Measurements from ENCODE around the gene TEX48. TPM values are rescaled to one million over a fixed set of nuclear protein-coding genes. Genes with fewer than 3 reads are reported as not detected.

TEX48 gene
- polyA plus RNA-seq, 1 of the 3 experiments (the other 2 are of a cell fraction): 0.46 TPM

DNA sequence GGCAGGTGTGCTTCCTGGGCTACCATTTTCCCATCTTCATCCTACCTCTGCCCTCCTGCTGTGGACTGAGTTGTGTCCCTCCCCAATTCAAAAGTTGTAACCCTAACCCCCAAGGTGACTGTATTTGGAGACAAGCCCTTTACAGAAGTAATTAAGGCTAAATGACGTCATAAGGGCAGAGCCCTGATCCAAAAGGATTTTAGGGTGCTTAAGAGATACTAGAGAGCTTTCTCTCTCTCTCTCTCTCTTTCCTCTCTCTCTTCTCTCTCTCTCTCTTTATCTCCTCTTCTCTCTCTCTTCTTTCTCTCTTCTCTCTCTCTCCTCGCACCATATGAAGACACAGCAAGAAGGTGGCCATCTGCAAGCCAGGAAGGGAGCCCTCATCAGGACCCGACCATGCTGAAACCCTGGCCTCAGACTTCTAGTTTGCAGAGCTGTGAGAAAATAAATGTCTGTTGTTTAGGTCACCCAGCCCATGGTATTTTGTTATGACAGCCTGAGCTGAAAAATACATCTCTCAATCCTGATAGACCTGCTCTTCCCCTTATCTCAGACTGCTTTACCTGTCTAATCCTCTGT, 36.0 kb upstream of the TEX48 start (continued):
- TF ChIP-seq, protein P1, sequence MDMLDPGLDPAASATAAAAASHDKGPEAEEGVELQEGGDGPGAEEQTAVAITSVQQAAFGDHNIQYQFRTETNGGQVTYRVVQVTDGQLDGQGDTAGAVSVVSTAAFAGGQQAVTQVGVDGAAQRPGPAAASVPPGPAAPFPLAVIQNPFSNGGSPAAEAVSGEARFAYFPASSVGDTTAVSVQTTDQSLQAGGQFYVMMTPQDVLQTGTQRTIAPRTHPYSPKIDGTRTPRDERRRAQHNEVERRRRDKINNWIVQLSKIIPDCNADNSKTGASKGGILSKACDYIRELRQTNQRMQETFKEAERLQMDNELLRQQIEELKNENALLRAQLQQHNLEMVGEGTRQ (IDR thresholded peaks at IDR 0.05; ENCODE audit: borderline replicate concordance, low read depth, low read length): no peak
- TF ChIP-seq GATA2 (CRISPR knock-in tag; IDR thresholded peaks at IDR 0.05) (no peak), NFIC (IDR thresholded peaks at IDR 0.05; ENCODE audit: borderline replicate concordance) (no peak), NRF1 (IDR thresholded peaks at IDR 0.05; ENCODE audit: low read depth, low read length) (no peak)

DNA sequence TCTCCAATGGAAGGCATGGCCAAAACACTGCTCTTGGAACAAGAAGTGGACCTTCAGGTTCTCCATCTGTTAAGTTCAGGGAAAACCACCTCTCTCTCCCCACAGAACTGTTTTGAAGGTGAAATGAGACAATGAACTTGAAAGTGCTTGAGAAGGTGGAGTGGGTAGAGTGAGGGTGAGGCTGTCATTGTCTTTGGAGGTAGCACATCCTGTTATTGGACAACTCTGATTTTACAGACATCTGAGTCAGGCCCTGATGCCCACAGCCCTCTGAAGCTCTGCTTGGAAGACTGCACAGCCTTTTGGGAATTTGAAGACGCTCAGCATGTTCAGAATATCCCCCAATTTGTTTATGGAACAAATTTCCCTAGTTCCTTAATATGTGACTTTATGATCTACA, 27.6 kb upstream of the TEX48 start:
- H3K9me3 ChIP-seq: no peaks in the 10 kb centered on the region
- no peak overlapping the region for H3K4me2 ChIP-seq
- no peaks in the 10 kb centered on the region for H3F3A ChIP-seq (replicated peaks; ENCODE audit: insufficient read depth)
- H3K27ac ChIP-seq (ENCODE audit: low read depth in 2 of 2, low read length in 1 of 2): no peak overlapping the region
- no peak overlapping the region for H3K4me3 ChIP-seq (ENCODE audit: low read depth in 2 of 2, low read length in 1 of 2)
- H3K79me2 ChIP-seq (ENCODE audit: insufficient read depth): no peaks in the 10 kb centered on the region
- no peaks in the 10 kb centered on the region for H3K36me3 ChIP-seq (replicated peaks in 1 of 2; ENCODE audit: control insufficient read depth in 1 of 2, insufficient read depth in 2 of 2, low read length in 1 of 2)
- H3K9ac ChIP-seq: no peak overlapping the region
- TF ChIP-seq RFX5 (IDR thresholded peaks at IDR 0.05; ENCODE audit: low read length): no peak
- TF ChIP-seq GABPA (IDR thresholded peaks at IDR 0.05; ENCODE audit: low read depth): no peak
- TF ChIP-seq, protein P2, sequence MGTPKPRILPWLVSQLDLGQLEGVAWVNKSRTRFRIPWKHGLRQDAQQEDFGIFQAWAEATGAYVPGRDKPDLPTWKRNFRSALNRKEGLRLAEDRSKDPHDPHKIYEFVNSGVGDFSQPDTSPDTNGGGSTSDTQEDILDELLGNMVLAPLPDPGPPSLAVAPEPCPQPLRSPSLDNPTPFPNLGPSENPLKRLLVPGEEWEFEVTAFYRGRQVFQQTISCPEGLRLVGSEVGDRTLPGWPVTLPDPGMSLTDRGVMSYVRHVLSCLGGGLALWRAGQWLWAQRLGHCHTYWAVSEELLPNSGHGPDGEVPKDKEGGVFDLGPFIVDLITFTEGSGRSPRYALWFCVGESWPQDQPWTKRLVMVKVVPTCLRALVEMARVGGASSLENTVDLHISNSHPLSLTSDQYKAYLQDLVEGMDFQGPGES (IDR thresholded peaks at IDR 0.05; ENCODE audit: low read depth, low read length): no peak
- no peak for TF ChIP-seq GATA2 (CRISPR knock-in tag; IDR thresholded peaks at IDR 0.05)
- no peak for TF ChIP-seq POLR2AphosphoS5 (IDR thresholded peaks at IDR 0.05; ENCODE audit: low read depth, low read length)
- no peak for TF ChIP-seq FOXJ3 (CRISPR knock-in tag; IDR thresholded peaks at IDR 0.05)
- no peak for TF ChIP-seq MEF2A (IDR thresholded peaks at IDR 0.05; ENCODE audit: borderline replicate concordance, low read depth)
- no peak for TF ChIP-seq NFIC (IDR thresholded peaks at IDR 0.05; ENCODE audit: borderline replicate concordance)
- TF ChIP-seq MXI1 (IDR thresholded peaks at IDR 0.05; ENCODE audit: low read depth, low read length): no peak
- no peak for TF ChIP-seq SIN3A (IDR thresholded peaks at IDR 0.05; ENCODE audit: borderline replicate concordance, low read depth, low read length)
- no peak for TF ChIP-seq ELF1 (IDR thresholded peaks at IDR 0.05)
- no peak for TF ChIP-seq RXRA (IDR thresholded peaks at IDR 0.05; ENCODE audit: borderline replicate concordance, low read depth)
- no peak for TF ChIP-seq EP300 (IDR thresholded peaks at IDR 0.05; ENCODE audit: borderline replicate concordance in 1 of 2, low read depth in 1 of 2, low read length in 1 of 2)
- TF ChIP-seq CHD2 (IDR thresholded peaks at IDR 0.05; ENCODE audit: low read length, partially characterized antibody): no peak
- TF ChIP-seq FOSL2 (IDR thresholded peaks at IDR 0.05; ENCODE audit: borderline replicate concordance, low read depth): no peak
- WGBS (ENCODE audit: low lambda C conversion rate): 60% methylated on average over 1 of the region's 1 CpG
- H2AFZ ChIP-seq (ENCODE audit: low read depth): no peak overlapping the region
- H3K4me1 ChIP-seq (ENCODE audit: control insufficient read depth in 1 of 2, insufficient read depth in 2 of 2, low read depth in 1 of 2, low read length in 1 of 2): 0 out of 4 replicates have a peak, but pooled peaks cover 0 to 6% of the 10 kb centered on the region in 2 experiments
- H4K20me1 ChIP-seq (ENCODE audit: insufficient read depth): no peaks in the 10 kb centered on the region
- no peak for DNase-seq
- H3K9me2 ChIP-seq: no peaks in the 10 kb centered on the region
- no peaks in the 10 kb centered on the region for H3K27me3 ChIP-seq (ENCODE audit: insufficient read depth)
- CTCF ChIA-PET: interaction anchor here (0.8 kb wide), 1 partner anchor 29 kb away, joined by 3 read pairs; no protein-coding TSS in a partner anchor
- POLR2A ChIA-PET: no interaction called here
